AG10803 (cell line): ENCODE data around the gene S100A11.

ENCODE experiments used
- DNase-seq: peaks from one replicate; pipeline ENCODE4 v3.0.0; 2010; ENCODE audit warnings: low read depth
- H3K4me3 ChIP-seq: 2 replicates; pipeline ENCODE4 v1.5.1; 2011; ENCODE audit warnings: mild to moderate bottlenecking, low read length, control low read depth
- TF ChIP-seq, protein P1 (sequence below): conservative IDR thresholded peaks from 2 replicates; pipeline ENCODE4 v1.5.1; 2011; ENCODE audit warnings: mild to moderate bottlenecking, low read length, control low read depth, inconsistent platforms

Gene S100A11

DNA sequence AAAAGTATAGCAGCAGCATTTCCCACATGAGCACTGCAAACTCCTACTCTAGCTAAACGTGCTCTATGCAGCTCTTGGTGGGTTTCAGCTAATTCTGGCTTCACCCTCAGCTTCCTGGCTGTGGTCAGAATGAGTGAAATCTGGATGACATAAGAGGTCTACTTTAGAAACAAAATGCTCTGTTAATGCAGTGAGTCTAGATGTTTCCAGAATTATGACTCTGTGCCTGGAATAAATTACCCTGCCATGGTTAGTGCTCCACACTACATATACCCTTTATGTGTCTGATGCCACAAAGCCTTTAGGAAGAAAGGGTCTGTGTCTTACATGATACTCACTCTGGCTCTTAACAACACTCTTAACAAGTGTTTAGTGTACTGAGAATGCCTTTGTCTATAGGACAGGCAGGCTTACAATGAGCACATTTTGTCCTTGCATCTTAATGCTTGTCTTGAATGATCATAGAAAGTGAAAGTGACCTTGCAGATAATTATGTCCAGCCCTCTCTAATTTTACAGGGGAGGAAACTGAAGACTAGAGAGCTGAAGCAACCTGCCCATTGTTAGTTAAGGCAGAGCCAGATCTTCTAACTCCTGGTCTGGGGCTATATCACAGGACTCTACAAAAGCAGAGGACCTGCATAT lies 52.4 kb downstream of the S100A11 start:
- TF ChIP-seq, protein P1, sequence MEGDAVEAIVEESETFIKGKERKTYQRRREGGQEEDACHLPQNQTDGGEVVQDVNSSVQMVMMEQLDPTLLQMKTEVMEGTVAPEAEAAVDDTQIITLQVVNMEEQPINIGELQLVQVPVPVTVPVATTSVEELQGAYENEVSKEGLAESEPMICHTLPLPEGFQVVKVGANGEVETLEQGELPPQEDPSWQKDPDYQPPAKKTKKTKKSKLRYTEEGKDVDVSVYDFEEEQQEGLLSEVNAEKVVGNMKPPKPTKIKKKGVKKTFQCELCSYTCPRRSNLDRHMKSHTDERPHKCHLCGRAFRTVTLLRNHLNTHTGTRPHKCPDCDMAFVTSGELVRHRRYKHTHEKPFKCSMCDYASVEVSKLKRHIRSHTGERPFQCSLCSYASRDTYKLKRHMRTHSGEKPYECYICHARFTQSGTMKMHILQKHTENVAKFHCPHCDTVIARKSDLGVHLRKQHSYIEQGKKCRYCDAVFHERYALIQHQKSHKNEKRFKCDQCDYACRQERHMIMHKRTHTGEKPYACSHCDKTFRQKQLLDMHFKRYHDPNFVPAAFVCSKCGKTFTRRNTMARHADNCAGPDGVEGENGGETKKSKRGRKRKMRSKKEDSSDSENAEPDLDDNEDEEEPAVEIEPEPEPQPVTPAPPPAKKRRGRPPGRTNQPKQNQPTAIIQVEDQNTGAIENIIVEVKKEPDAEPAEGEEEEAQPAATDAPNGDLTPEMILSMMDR, result no peak
- DNase-seq, result no peak
- no peak overlapping the region for H3K4me3 ChIP-seq
